GM12874 (cell line): ENCODE data around the gene SNRPD3.

Experiments used
- CTCF ChIP-seq: IDR thresholded peaks from 2 replicates; pipeline ENCODE4 v1.5.1; 2011; ENCODE audit warnings: low read depth, mild to moderate bottlenecking, control low read depth, low read length, moderate library complexity; ENCODE audit not compliant: insufficient read depth

The SNRPD3 gene

GRCh38 chr22:24582056-24582814 is 26.4 kb downstream of the SNRPD3 start:
- no peak for TF ChIP-seq CTCF

- no peak for TF ChIP-seq CTCF
Measured at GRCh38 chr22:24583221-24584165, 27.7 kb downstream of the SNRPD3 start.

- no peak for TF ChIP-seq CTCF
Measured at GRCh38 chr22:24584166-24584790, 28.5 kb downstream of the SNRPD3 start.

- TF ChIP-seq CTCF = no peak
Measured at GRCh38 chr22:24584871-24585411, 29.1 kb downstream of the SNRPD3 start.

- TF ChIP-seq CTCF = no peak
Measured at GRCh38 chr22:24585461-24585860, 29.7 kb downstream of the SNRPD3 start.

GRCh38 chr22:24585927-24586546 is 30.2 kb downstream of the SNRPD3 start:
- TF ChIP-seq CTCF = no peak

GRCh38 chr22:24587251-24587650 is 31.5 kb downstream of the SNRPD3 start:
- TF ChIP-seq CTCF = no peak
